NCI-H1092 (cell line): ENCODE results near the gene RPS29.
"Not testable (repeated sequence)": the region's sequence is repeated elsewhere in the genome, so short reads cannot be mapped to it uniquely, and the experiment has no call there.

ENCODE experiments used
- DNase-seq: peaks from one replicate; lab custom pipeline; 2025; lab: John Stamatoyannopoulos, UW

RPS29 gene

DNA sequence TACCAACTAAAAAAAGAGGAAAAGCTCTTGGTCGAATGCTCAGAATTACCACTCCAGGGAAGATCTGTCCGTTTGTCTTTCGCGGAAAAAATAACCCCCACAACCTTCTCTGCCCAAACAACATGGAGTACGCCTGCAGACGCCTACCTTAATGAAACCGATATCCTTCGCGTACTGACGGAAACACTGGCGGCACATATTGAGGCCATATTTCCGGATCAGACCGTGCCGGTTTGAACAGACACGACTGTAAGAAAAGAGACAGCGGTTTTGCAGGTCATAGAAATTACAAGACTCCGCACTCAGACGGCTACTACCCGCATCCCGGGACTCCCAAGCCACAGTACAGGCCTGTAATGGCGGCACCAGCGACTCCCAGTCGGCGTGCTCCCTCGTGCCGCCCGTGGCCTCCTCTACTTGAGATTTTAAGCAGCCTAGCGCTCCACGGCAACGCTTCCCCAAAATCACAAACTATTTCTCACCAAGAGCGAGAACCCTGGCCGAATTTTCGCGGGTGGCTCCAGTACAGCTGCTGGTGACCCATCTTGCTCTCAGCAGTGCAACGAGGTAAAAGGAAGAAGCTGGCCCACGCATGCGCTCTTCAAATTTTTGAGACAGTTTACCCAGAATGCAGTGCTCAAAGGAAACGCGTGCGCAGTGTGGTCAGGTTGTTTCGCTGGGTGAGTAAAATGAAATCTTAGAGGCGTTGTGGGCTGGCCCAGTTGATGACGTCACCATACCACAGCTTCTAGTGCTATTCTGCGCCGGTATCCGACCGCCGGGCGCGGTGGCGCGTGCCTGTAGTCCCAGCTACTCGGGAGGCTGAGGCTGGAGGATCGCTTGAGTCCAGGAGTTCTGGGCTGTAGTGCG, at the start of gene RPS29:
Gene RPS29 (minus strand): TSS at position 578 of the 870 bp plus-strand sequence. CDS start 34 bp downstream, at position 544.
- DNase-seq: peak; percentile 99

DNA sequence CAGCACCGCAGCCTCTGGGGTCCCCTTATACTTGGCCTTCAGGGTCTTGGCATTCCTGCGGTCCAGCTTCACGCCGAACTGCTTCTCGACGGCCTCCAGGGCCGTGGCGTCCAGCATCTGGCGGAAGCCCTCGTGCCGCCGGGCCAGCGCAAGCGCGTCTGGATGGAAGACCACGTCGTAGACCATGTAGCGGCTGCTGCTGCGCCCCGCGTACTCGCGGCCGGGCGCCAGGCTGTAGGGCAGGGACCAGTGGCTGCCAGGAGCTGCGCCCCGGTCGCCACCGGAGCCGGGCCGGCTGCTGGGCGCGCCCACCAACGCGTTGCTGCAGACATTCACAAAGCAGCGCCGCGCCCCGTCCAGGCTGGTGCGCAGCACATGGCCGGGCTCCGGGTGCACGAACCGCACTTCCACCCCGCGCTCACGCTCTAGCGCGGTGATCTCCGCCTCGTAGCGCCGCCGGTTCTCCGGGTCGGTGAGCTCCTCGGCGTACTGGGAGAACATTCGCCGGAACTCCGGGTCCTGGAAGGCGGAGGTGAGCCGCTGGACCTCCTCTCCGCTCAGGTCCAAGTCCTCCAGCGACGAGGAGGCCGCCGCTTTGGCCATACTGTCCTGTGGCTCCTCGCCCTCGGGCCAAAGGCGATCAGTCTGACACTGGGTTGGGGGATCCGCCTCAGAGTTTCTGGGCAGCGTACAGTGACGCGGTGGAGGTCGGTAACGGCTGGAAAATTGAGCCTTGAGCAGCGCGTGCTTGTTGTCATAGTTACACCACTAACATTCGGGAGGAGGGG, 48.6 kb upstream of the RPS29 start, which contains the start of gene DNAAF2:
Gene DNAAF2 (minus strand): TSS at position 698 of the 788 bp plus-strand sequence. CDS start 95 bp downstream, at position 603.
- peak; percentile 49 for DNase-seq

DNA sequence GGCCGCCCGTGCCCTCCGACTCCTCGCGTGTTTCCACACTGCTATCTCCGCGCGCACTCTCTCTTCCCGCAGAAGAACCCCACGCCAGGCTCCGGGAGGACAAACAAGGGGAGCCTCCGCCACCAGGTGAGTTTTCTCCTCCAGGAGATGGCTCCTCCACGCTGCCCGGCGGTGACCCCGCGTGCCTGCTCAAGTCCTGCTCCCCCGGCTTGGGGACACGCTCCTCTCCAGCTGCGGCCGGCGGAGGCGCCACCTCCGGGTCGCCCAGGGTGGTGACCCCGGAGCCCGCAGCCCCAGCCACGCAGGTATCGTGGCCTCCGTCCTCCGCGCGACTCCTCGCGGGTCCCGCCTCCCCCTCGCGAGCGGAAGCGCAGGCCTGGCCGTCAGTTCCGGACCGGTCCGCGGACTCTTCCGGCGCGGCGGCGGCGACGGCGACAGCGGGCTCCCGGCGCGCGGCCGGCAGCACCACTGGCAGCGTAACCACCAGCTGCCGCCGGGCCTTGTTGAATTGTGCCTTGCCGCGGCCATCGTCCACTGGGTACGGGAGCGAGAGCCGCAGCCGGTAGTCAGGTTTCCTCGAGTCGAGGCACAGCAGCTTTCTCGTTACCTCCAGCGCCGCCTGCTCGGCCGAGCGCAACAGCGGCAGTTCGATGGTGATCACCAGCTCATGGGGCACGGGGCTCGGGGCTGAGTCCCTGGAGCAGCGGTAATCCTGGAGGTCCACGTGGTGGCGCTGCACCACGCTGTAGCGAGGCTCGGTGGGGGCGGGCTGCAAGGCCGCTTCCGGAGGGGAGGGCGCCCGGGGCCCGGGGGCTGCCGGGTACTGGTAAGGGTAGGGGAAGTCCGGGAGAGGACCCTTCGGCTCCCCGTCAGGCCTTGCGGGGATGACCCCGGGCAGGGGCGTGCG, 47.7 kb upstream of the RPS29 start:
- DNase-seq: peak; percentile 96

DNA sequence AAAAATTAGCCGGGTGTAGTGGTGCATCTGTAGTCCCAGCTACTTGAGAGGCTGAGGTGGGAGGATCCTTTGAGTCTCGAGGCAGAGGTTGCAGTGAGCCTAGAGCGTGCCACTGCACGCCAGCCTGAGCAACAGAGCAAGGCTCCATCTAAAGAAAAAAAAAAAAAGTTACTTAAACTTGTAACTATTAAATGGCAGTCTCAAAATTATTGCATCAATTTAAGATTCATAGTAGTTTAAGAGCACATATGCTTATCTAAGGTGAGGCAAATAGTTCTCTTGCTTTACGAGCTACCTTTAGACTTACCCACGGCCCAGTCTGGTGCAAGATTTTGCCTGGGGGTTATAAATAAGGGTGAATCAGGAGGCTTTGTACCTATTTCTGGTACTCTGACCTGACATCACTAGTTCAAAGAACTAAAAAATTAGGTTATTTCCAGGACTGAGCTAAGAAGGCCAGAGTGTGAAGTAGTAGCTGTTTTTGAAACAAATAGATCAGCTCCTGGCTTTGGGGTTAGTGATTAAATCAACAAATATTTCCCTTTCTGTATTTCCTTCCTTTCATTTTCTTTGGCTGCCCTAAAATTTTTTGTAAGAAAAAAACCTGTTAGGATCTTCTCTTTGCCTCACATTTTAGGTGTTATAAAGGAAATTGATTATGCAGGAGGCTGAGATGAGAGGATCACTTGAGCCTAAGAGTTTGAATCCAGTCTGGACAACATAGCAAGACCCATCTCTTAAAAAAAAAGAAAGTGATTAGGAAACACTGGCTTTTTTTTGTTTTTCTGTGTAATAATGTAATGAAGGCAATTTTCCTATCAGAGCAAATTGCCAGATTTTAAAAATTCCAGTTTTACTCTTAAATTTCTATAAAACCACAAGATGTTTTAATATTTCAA, 38.0 kb upstream of the RPS29 start:
- DNase-seq: no peak

DNA sequence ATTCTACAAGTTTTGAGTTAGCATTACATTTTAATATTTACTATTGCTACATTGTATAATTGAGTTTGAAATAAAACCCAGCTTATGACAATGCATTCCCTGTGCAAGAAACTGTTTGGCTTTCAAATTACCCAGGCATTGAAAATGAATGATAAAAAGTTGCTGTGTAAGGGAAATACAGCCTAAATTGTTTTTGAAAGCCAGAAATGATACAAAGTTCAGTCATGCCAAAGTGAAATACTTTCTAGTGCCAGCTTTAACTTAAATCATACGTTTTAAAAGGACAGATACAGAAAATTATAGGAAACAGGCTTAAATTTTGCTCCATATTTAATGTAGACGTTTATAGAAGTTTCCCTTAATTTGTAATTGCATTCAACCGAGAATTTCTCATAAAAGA, 37.2 kb upstream of the RPS29 start:
- no peak for DNase-seq

DNA sequence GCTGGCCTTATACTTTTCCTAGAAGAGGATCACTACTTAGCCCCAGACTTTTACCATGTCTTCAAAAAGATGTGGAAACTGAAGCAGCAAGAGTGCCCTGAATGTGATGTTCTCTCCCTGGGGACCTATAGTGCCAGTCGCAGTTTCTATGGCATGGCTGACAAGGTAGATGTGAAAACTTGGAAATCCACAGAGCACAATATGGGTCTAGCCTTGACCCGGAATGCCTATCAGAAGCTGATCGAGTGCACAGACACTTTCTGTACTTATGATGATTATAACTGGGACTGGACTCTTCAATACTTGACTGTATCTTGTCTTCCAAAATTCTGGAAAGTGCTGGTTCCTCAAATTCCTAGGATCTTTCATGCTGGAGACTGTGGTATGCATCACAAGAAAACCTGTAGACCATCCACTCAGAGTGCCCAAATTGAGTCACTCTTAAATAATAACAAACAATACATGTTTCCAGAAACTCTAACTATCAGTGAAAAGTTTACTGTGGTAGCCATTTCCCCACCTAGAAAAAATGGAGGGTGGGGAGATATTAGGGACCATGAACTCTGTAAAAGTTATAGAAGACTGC, 35.9 kb upstream of the RPS29 start:
- no peak for DNase-seq

DNA sequence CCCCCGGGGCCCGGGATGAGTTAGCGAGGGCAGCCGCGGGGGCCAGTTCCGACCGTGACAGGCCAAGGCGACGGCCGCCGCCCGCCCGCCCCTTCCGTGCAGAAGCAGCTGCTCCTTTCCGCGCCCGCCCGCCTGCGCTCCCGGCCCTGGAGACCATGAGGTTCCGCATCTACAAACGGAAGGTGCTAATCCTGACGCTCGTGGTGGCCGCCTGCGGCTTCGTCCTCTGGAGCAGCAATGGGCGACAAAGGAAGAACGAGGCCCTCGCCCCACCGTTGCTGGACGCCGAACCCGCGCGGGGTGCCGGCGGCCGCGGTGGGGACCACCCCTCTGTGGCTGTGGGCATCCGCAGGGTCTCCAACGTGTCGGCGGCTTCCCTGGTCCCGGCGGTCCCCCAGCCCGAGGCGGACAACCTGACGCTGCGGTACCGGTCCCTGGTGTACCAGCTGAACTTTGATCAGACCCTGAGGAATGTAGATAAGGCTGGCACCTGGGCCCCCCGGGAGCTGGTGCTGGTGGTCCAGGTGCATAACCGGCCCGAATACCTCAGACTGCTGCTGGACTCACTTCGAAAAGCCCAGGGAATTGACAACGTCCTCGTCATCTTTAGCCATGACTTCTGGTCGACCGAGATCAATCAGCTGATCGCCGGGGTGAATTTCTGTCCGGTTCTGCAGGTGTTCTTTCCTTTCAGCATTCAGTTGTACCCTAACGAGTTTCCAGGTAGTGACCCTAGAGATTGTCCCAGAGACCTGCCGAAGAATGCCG, 35.1 kb upstream of the RPS29 start:
- peak; percentile 72 for DNase-seq

DNA sequence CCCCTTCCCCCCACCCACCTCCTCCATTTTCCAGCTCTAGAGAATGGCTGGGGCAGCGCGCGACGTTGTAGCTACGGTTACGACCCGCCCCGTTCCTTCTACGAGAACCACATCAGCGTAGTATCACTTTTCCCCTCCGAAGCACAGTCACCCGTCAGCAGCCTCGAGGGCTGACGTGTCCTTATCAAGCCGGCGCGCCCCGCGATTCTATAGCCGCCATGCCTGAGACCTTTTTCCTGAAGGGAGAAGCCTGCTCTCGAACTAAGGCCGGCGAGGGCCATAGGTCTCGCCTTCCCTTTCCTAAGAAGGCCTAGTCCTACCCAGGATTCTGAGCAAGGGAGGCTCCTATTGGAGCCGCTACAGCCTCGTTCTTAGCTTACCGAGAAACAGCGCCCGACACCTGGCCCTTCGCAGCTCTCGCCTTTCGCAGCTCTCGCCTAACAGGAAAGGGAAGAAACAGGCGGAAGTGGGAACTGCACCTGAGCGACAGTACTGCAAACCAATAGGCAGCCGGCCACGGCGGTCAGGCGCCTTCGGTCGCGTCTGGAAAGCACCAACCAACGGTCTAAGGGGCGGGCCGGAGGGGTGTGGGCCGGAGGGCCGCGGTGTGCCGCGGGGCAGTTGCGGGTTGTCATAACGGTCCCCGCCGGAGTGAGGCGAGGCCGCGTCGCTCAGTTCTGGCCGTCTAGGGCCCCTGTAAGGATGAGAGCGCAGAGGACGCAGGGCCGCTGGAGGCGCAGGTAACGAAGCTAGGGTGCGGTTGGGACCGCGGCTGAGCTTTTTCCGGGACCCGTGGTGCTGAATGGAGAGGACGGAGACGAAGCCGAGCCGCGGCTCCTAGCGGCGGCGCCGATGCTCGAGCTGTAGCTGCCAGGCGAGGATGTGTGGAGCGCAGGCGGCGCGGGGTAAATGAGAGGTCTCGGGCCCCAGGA, 34.3 kb upstream of the RPS29 start, which contains the start of the genes MGAT2 and RPL36AL:
Gene MGAT2 (plus strand): TSS at position 618 of the 932 bp plus-strand sequence. CDS start 470 bp downstream, outside the sequence.
Gene RPL36AL (minus strand): TSS at position 445 of the 932 bp plus-strand sequence. CDS start 1,522 bp downstream, outside the sequence.
- peak; percentile 98 for DNase-seq

DNA sequence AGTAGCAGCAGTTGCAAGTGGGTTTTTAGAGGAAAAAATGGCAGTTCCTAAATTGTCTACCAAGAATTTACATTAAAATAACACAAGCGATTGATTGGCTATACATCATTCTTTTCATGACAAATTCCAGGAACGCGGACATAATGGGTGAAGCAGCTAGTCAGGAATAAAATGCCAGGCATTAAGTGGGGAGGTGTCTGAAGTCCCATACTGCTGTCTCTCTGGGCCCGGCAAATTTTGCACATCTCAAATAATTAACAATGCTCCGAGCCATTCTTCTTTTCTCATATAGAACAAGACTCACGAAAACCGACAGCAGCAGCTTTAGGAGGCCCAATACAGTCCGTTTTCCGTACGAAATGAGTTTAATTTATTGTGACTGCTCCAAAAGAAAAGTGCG, 33.5 kb upstream of the RPS29 start:
- DNase-seq: no peak

DNA sequence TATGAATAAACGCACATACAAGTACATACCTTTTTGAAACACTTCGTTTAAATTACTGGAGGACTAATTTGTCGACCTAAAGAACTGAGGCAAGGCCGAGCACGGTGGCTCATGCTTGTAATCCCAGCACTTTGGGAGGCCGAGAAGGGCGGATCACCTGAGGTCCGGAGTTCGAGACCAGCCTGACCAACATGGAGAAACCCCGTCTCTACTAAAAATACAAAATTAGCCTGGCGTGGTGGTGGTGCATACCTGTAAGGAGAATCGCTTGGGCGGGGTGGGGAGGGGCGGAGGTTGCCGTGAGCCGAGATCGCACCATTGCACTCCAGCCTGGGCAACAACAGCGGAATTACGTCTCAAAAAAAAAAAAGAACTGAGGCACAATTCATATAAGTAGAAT, 33.1 kb upstream of the RPS29 start:
- DNase-seq: not testable (repeated sequence)

DNA sequence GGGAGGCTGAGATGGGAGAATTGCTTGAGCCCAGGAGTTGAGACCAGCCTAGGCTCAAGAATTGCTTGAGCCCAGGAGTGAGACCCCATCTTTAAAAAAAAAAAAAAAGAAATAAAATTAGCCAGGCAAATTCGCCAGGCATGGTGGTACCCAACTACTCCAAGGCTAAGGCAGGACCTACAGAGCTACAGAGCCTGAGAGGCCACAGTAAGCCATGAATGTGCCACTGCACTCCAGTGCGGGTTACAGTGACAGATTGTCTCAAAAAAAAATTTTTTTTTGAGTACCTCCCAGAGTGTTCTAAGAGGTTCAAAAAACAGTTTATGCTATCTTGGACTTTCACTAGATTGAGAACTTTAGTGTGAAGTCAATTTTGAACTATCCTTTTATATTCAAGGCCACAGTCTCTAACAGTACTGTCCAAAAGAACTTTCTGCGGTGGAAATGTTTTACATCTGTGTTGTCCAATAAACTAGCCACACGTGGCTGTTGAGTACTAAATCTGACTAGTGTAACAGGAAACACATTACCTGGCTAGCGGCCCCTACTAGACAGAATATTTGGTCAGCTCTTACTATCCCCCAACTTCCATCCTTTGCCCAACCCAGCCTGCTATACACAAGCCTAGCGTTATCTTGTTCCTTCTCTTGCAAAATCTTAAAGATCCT, 31.8 kb upstream of the RPS29 start:
- no peak for DNase-seq

DNA sequence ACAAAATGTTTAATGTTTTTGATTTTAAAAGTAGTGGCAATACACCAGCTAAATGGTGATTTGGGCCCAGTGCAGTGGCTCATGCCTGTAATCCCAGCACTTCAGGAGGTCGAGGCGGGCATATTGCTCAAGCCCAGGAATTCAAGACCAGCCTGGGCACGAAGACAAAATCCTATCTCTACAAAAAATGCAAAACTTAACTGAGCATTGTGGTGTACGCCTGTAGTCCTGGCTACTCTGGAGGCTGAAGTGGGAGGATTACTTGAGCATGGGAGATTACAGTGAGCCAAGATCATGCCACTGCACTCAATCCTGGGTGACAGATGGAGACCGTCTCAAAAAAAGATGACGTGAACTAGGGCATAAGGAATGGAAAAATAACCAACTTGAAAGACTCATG, 29.6 kb upstream of the RPS29 start:
- DNase-seq: no peak

DNA sequence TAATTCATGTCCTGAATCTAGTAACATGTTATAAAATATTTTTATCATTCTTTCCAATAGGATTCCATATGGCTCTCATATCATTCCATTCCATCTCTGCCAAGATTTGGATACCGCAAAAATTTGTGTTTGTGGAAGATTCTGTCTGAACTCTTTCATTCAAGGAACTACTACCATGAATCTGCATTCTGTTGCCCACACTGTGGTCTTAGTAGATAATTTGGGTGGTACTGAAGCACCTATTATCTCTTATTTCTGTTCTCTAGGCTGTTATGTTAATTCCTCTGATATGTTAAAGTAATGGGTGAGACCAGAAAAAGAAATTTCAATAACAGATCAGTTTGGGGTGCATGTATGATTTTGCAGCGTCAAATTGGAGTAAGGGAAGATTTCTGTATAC, 28.0 kb upstream of the RPS29 start:
- no peak for DNase-seq

DNA sequence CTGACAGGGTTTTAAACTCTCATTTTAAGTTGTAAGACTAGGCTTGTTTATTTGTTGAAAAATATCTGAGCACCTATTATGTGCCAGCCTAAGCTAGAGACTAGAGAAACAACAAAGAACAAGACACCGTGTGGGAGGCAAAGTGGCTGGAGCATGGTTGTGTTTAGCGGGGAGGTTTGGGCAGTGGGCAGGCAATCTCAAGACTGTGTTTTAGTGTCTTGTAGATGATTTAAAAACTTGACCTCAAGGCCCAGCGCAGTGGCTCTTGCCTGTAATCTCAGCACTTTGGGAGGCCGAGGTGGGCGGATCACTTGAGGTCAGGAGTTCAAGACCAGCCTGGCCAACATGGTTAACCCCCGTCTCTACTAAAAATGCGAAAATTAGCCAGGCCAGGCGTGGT, 26.5 kb upstream of the RPS29 start:
- DNase-seq: no peak

DNA sequence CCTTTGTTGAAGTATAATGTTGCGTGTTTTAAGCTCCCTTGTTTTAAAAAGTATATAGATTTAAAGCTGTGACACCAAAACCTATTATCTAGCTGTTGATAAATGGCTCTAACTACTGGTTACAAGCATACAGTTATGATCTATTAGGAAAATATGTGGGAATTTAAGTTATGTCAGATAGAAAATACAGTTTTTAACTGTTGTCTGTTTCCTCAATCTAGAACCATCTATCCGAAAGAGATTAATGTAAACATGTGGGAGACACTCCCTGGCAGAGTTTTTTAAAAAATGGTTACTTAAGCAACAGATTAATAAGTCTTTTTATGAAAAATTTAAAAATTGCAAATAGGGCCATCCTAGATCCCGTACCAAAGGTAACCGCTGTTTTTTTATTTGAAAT, 26.1 kb upstream of the RPS29 start:
- no peak for DNase-seq

DNA sequence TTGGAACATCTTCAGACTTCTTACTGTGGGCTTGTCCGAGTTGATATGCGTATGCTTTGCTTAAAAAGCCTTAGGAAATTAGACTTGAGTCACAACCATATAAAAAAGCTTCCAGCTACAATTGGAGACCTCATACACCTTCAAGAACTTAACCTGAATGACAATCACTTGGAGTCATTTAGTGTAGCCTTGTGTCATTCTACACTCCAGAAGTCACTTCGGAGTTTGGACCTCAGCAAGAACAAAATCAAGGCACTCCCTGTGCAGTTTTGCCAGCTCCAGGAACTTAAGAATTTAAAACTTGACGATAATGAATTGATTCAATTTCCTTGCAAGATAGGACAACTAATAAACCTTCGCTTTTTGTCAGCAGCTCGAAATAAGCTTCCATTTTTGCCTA, 21.4 kb upstream of the RPS29 start:
- DNase-seq: no peak

DNA sequence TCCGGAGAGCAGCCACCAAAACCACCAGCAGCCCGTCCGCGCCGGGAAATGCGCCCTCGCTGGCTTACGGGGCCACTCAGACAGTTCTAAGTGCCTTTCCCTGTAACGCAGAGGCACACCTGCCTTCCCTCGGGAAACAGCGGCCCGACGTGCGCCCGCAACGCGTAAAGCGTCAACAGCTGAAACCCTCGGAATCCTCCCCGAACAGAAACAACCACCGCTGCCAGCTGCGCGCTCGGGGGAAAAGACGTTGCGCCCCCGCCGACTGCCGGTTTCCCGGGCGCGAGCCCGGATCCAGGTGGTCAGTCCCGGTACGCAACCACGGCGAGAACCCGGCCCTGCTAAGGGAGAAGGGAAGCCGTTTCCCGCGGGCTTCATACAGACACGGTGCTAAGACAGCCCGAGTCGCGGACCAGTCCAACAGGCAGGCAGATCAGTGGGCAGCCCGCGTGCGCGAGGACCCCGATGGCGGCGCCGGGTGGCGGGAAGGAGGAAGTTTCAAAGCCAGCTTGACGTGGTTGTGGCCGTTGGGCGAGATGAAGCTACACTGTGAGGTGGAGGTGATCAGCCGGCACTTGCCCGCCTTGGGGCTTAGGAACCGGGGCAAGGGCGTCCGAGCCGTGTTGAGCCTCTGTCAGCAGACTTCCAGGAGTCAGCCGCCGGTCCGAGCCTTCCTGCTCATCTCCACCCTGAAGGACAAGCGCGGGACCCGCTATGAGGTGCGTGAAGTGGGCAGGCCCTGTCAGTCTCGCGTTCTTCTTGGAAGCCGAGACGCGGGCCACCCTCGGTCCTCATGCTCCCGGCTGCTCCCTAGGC, 12.5 kb upstream of the RPS29 start, which contains the start of gene LRR1:
Gene LRR1 (plus strand): TSS at position 456 of the 816 bp plus-strand sequence. CDS start 81 bp downstream, at position 537.
- peak; percentile 85 for DNase-seq
